ENCODE measurements around the gene APBB2. TPM values are rescaled to one million over a fixed set of nuclear protein-coding genes. Genes with fewer than 3 reads are reported as not detected.
A peak's percentile ranks its signal among the peaks of the same experiment; 100 is the strongest.

The APBB2 gene
- total and polyA plus RNA-seq, 2 experiments from 2014 or later = 35.8 to 74.8 TPM

GRCh38 chr4:41217020-41217333, 2.6 kb upstream of the APBB2 start (continued):
- TF ChIP-seq ZNF331 (CRISPR knock-in tag; IDR thresholded peaks at IDR 0.05; ENCODE audit: low read depth) = no peak
- no peak for TF ChIP-seq REST (IDR thresholded peaks at IDR 0.05; ENCODE audit: unreplicated experiment)
- no peak for TF ChIP-seq EZH2phosphoT487 (IDR thresholded peaks at IDR 0.05; ENCODE audit: unreplicated experiment)
- no peak for TF ChIP-seq CREB1 (CRISPR knock-in tag; IDR thresholded peaks at IDR 0.05; ENCODE audit: low read depth)

DNA sequence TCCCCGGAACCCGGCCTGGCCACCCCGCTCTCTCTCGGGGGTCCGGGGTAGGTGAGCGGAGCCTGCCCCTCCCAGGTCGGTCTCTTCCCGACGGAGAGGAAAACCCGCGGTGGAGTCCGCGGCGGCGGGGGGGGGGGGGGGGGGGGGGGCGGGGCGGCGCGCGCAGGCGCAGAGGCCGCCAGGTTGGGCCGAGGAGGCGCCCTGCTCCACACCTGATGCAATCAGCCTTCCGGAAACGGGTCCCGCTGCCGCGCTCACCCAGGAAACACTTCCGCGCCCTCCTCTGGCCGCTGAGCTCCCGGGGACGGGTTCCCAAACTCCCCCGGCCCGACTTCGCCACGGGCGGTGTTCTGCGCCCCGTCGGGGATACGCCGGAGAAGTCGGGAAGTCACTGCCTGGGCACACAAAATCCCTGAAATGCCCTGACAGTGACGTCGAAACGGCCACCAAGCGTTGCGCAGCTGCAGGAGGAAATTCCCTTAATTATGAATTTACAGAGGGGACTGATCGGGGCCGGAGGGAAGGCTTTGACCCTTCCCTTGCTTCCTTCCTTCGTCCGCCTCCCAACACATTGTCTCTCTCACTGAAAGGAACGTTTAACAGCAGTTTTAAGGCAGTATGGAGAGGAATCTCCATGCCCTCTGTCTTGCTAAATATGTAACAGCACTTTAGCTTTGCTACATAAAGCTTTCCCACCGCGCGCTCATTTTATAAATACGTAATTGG, 2.1 kb upstream of the APBB2 start:
- Mint-ChIP-seq H3K4me1 (peaks cover 47% of the 10 kb centered on the region), H3K36me3 (ENCODE audit: low read depth) (no peaks in the 10 kb centered on the region), H3K4me3 (peak overlapping the region; percentile 77), H3K27me3 (ENCODE audit: insufficient read depth, low read depth, poor library complexity) (peaks cover 29% of the 10 kb centered on the region), H3K27ac (peak overlapping the region; percentile 99), H3K9me3 (no peaks in the 10 kb centered on the region)
- no peaks in the 10 kb centered on the region for H3K9me2 ChIP-seq (ENCODE audit: insufficient read depth)
- peak overlapping the region; percentile 90 for H3K27ac ChIP-seq (ENCODE audit: low read depth)
- peaks cover 14% of the 10 kb centered on the region for H4K20me1 ChIP-seq (replicated peaks; ENCODE audit: insufficient read depth)
- peaks cover 22% of the 10 kb centered on the region for H3K79me2 ChIP-seq (replicated peaks; ENCODE audit: insufficient read depth)
- H3K4me3 ChIP-seq = peak overlapping the region; percentile 58
- DNase-seq (ENCODE audit: low spot score) (peak; percentile 87), ATAC-seq (peak; percentile 30)
- H3K27me3 ChIP-seq (ENCODE audit: insufficient read depth) = peaks cover 13% of the 10 kb centered on the region; the same call in 1 of the 2 replicates
- TF ChIP-seq ETS1 (IDR thresholded peaks at IDR 0.05) = peak; percentile 77; the same call in 1 of the 2 replicates
- peak; percentile 71 for TF ChIP-seq CREB1 (CRISPR knock-in tag; IDR thresholded peaks at IDR 0.05; ENCODE audit: low read depth)
- peak; percentile 70 for TF ChIP-seq POLR2AphosphoS5 (IDR thresholded peaks at IDR 0.05; ENCODE audit: low read depth)
- no peak for TF ChIP-seq STAT1 (IDR thresholded peaks at IDR 0.05; ENCODE audit: unreplicated experiment)
- peak; percentile 23 to 37; a peak in 3 of 4 replicates for TF ChIP-seq CTCF (conservative IDR thresholded peaks at IDR 0.05; ENCODE audit: low read depth in 2 of 2)
- H3K4me1 ChIP-seq (ENCODE audit: insufficient read depth) = peaks cover 26% of the 10 kb centered on the region
- H2AFZ ChIP-seq = no peak overlapping the region
- H3F3A ChIP-seq (replicated peaks; ENCODE audit: low read depth) = peaks cover 15% of the 10 kb centered on the region; the same call in 1 of the 2 replicates
- H3K36me3 ChIP-seq (ENCODE audit: insufficient read depth) = no peaks in the 10 kb centered on the region
- peak overlapping the region; percentile 95 for H3K4me2 ChIP-seq
